ENCODE measurements around the gene HMCN2.

Gene HMCN2

DNA sequence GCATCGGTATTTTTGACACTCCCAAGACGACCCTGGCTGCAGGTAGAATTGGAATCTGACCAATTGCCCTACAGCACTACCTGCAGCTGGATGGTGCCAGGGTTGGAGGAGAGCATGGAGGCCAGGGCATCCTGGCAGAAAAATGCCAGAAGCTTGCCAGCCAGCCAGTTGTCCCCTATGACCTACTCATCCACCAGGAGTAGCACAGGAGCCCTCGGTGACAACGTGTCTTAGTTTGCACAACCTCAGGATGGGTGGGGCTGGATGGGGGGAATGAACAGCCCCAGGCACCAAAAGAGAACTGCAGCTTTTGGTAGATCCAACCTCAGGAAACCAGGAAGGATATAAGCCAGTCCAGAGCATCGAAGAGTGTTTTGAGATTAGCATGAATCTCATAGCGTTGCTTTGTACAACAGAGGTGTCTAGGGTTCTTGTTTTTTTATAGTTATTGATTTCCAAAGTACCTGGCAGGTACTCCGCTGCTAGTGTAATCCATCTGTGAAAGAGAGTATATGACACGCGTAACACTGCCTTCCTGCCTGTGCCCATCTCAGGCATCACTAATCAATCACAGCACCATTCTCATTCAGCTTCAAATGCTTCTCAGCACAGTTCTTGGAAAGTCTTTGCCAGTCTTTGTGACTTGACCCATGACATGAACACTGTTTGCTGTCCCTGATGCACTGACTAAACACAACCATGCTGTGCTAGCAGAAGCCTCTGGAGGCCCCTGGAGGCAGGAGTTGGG lies 142.5 kb downstream of the HMCN2 start:
- H3K9ac ChIP-seq (ENCODE audit: low read depth, low read length), result no peak overlapping the region
- H3K36me3 ChIP-seq (ENCODE audit: insufficient read depth, low read length), result no peaks in the 10 kb centered on the region
- H3K9me3 ChIP-seq (ENCODE audit: control insufficient read depth, insufficient read depth, low read length), result 0 out of 2 replicates have a peak, but pooled peaks cover 3% of the 10 kb centered on the region
- no peaks in the 10 kb centered on the region for H3K4me1 ChIP-seq (ENCODE audit: insufficient read depth, low read length)

GRCh38 chr9:130408669-130409068 lies 143.1 kb downstream of the HMCN2 start:
- H3K4me1 ChIP-seq (ENCODE audit: insufficient read depth, low read length), result no peaks in the 10 kb centered on the region
- H3K9me3 ChIP-seq (ENCODE audit: control insufficient read depth, insufficient read depth, low read length), result 0 out of 2 replicates have a peak, but pooled peaks cover 3% of the 10 kb centered on the region
- no peak overlapping the region for H3K9ac ChIP-seq (ENCODE audit: low read depth, low read length)
- no peaks in the 10 kb centered on the region for H3K36me3 ChIP-seq (ENCODE audit: insufficient read depth, low read length)

- Histone ChIP-seq H3K4me1 (ENCODE audit: insufficient read depth, low read length) (no peaks in the 10 kb centered on the region), H3K9me3 (ENCODE audit: control insufficient read depth, insufficient read depth, low read length) (0 out of 2 replicates have a peak, but pooled peaks cover 3% of the 10 kb centered on the region), H3K9ac (ENCODE audit: low read depth, low read length) (no peak overlapping the region), H3K36me3 (ENCODE audit: insufficient read depth, low read length) (no peaks in the 10 kb centered on the region)
Observed at GRCh38 chr9:130409246-130409645, 143.7 kb downstream of the HMCN2 start.

- H3K36me3 ChIP-seq (ENCODE audit: insufficient read depth, low read length), result no peaks in the 10 kb centered on the region
- no peaks in the 10 kb centered on the region for H3K4me1 ChIP-seq (ENCODE audit: insufficient read depth, low read length)
- no peak overlapping the region for H3K9ac ChIP-seq (ENCODE audit: low read depth, low read length)
- H3K9me3 ChIP-seq (ENCODE audit: control insufficient read depth, insufficient read depth, low read length), result 0 out of 2 replicates have a peak, but pooled peaks cover 3% of the 10 kb centered on the region
Observed at GRCh38 chr9:130410443-130410842, 144.9 kb downstream of the HMCN2 start.

- no peaks in the 10 kb centered on the region for H3K36me3 ChIP-seq (ENCODE audit: insufficient read depth, low read length)
- no peaks in the 10 kb centered on the region for H3K4me1 ChIP-seq (ENCODE audit: insufficient read depth, low read length)
- H3K9me3 ChIP-seq (ENCODE audit: control insufficient read depth, insufficient read depth, low read length), result 0 out of 2 replicates have a peak, but pooled peaks cover 3% of the 10 kb centered on the region
- H3K9ac ChIP-seq (ENCODE audit: low read depth, low read length), result no peak overlapping the region
Observed at GRCh38 chr9:130411566-130411915, 146.0 kb downstream of the HMCN2 start.

- Histone ChIP-seq H3K9me3 (ENCODE audit: control insufficient read depth, insufficient read depth, low read length) (no peaks in the 10 kb centered on the region), H3K36me3 (ENCODE audit: insufficient read depth, low read length) (no peaks in the 10 kb centered on the region), H3K4me1 (ENCODE audit: insufficient read depth, low read length) (no peaks in the 10 kb centered on the region), H3K9ac (ENCODE audit: low read depth, low read length) (no peak overlapping the region)
Observed at GRCh38 chr9:130414081-130414731, 148.6 kb downstream of the HMCN2 start.

GRCh38 chr9:130414910-130415746 lies 149.6 kb downstream of the HMCN2 start:
- H3K9ac ChIP-seq (ENCODE audit: low read depth, low read length), result no peak overlapping the region

DNA sequence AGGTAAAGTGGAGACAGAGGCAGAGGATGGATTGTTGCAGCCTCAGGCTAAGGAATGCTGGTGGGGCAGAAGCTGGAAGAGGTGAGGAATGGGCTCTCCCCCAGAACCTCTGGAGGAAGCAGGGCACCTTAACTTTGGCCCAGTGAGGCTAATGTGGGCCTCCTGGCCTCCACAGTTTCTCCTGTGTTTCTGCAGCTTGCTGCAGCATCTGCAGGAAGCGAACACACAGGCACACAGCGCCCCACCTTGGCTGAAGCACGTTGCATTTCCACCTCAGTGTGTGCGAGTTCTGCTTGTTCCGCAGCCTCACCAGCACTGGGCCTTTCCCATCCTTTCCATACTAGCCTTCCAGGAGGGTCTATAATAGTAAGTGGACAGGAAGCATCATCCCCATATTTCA lies 152.0 kb downstream of the HMCN2 start:
- no peaks in the 10 kb centered on the region for H3K9me3 ChIP-seq (ENCODE audit: control insufficient read depth, insufficient read depth, low read length)
- H3K9ac ChIP-seq (ENCODE audit: low read depth, low read length), result no peak overlapping the region
- no peaks in the 10 kb centered on the region for H3K36me3 ChIP-seq (ENCODE audit: insufficient read depth, low read length)
- peaks cover 11% of the 10 kb centered on the region for H3K4me1 ChIP-seq (ENCODE audit: insufficient read depth, low read length)

More at GRCh38 chr9:130414910-130415746, 149.6 kb downstream of the HMCN2 start:
- Histone ChIP-seq H3K36me3 (ENCODE audit: insufficient read depth, low read length) (no peaks in the 10 kb centered on the region), H3K4me1 (ENCODE audit: insufficient read depth, low read length) (no peaks in the 10 kb centered on the region), H3K9me3 (ENCODE audit: control insufficient read depth, insufficient read depth, low read length) (no peaks in the 10 kb centered on the region)

- H3K9ac ChIP-seq (ENCODE audit: low read depth, low read length), result no peak overlapping the region
- no peaks in the 10 kb centered on the region for H3K9me3 ChIP-seq (ENCODE audit: control insufficient read depth, insufficient read depth, low read length)
- peaks cover 11% of the 10 kb centered on the region for H3K4me1 ChIP-seq (ENCODE audit: insufficient read depth, low read length)
- no peaks in the 10 kb centered on the region for H3K36me3 ChIP-seq (ENCODE audit: insufficient read depth, low read length)
Observed at GRCh38 chr9:130418776-130419175, 153.2 kb downstream of the HMCN2 start.

DNA sequence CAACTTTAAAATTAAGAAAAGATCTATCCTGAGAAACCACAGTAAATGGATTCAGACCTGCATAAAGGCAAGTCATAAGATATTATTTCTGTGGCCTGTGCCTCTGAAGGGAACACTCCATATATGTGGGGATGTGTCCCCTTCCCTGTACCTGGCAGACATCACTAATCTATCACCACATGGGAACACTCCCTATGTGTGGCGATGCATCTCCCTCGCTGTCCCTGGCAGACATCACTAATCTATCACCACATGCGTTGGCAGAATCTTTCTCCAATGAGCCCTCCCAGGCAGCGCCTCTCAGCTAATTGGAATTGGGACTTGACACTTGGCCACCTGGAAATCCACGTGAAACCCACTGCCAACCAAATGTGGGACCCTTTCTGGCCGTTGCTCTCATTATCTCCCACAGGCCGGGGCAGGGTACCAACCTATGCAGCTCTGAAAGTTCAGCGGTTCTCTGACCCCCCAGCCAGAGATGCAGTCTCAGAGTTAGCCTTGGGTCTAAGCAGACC lies 154.0 kb downstream of the HMCN2 start:
- H3K9ac ChIP-seq (ENCODE audit: low read depth, low read length), result no peak overlapping the region
- no peaks in the 10 kb centered on the region for H3K9me3 ChIP-seq (ENCODE audit: control insufficient read depth, insufficient read depth, low read length)
- H3K4me1 ChIP-seq (ENCODE audit: insufficient read depth, low read length), result peaks cover 11% of the 10 kb centered on the region

GRCh38 chr9:130421154-130421801 lies 155.7 kb downstream of the HMCN2 start:
- H3K9me3 ChIP-seq (ENCODE audit: control insufficient read depth, insufficient read depth, low read length), result no peaks in the 10 kb centered on the region
- no peaks in the 10 kb centered on the region for H3K36me3 ChIP-seq (ENCODE audit: insufficient read depth, low read length)
- H3K4me1 ChIP-seq (ENCODE audit: insufficient read depth, low read length), result peaks cover 11% of the 10 kb centered on the region
- no peak overlapping the region for H3K9ac ChIP-seq (ENCODE audit: low read depth, low read length)

More for the DNA sequence above, 154.0 kb downstream of the HMCN2 start:
- H3K36me3 ChIP-seq (ENCODE audit: insufficient read depth, low read length), result no peaks in the 10 kb centered on the region

DNA sequence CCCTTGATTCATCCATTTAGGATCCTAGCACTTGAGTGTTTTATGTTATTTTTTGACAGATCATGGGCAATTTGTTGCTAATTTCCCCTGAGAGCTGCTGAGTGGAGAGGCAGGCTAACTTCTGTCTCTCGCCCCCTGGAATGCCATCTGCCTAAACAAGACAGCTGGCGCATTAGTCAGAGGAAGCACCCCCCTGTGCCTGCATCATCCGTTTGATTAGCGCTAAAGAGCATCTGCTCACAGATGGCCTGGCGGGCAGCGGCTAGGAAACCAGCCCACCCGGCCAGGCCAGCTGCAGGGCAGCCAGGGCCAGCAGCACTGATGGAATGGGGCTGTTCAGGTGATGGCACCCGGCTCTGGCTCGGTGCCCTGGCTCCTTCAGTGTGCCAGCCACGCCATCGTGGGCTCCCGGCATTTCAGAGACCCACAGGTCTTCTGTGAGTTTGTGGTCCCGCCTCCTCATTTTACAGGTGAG lies 156.3 kb downstream of the HMCN2 start:
- Histone ChIP-seq H3K36me3 (ENCODE audit: insufficient read depth, low read length) (no peaks in the 10 kb centered on the region), H3K9me3 (ENCODE audit: control insufficient read depth, insufficient read depth, low read length) (no peaks in the 10 kb centered on the region), H3K4me1 (ENCODE audit: insufficient read depth, low read length) (peaks cover 13% of the 10 kb centered on the region), H3K9ac (ENCODE audit: low read depth, low read length) (no peak overlapping the region)

GRCh38 chr9:130422546-130422945 lies 157.0 kb downstream of the HMCN2 start:
- Histone ChIP-seq H3K9me3 (ENCODE audit: control insufficient read depth, insufficient read depth, low read length) (no peaks in the 10 kb centered on the region), H3K36me3 (ENCODE audit: insufficient read depth, low read length) (no peaks in the 10 kb centered on the region), H3K9ac (ENCODE audit: low read depth, low read length) (no peak overlapping the region), H3K4me1 (ENCODE audit: insufficient read depth, low read length) (peaks cover 18% of the 10 kb centered on the region)

GRCh38 chr9:130423272-130423671 lies 157.7 kb downstream of the HMCN2 start:
- Histone ChIP-seq H3K9me3 (ENCODE audit: control insufficient read depth, insufficient read depth, low read length) (no peaks in the 10 kb centered on the region), H3K4me1 (ENCODE audit: insufficient read depth, low read length) (peaks cover 18% of the 10 kb centered on the region), H3K36me3 (ENCODE audit: insufficient read depth, low read length) (no peaks in the 10 kb centered on the region), H3K9ac (ENCODE audit: low read depth, low read length) (no peak overlapping the region)

All from ES-I3 (cell line).